SU-DHL-6 (cell line): ENCODE results near the gene MAML2.

Source experiments
- H2AFZ ChIP-seq: fragments of 200-600 bp; sonication (generic); 2 replicates; pipeline ENCODE4 v1.6.1; 2014; ENCODE audit warnings: low read depth, mild to moderate bottlenecking, moderate library complexity, mixed read lengths, antibody characterized with exemption, low read length; ENCODE audit not compliant: severe bottlenecking
- H3F3A ChIP-seq: fragments of 200-600 bp; shearing (Covaris generic); 2 replicates; pipeline ENCODE4 v1.6.0; 2016; ENCODE audit warnings: antibody characterized with exemption, mild to moderate bottlenecking; ENCODE audit not compliant: insufficient read depth
- H3K27ac ChIP-seq: fragments of 200-600 bp; sonication (generic); 2 replicates; pipeline ENCODE4 v1.5.1; 2016; ENCODE audit warnings: low read depth, mild to moderate bottlenecking, low read length, moderate library complexity, mixed read lengths
- H3K27me3 ChIP-seq: fragments of 200-600 bp; sonication (generic), shearing (Covaris generic); 2 replicates; pipeline ENCODE4 v1.6.0; 2014; ENCODE audit warnings: mild to moderate bottlenecking, low read length
- H3K36me3 ChIP-seq: fragments of 200-600 bp; sonication (generic); 2 replicates; pipeline ENCODE4 v1.6.1; 2014; ENCODE audit warnings: mild to moderate bottlenecking, low read length, mixed read lengths
- H3K4me2 ChIP-seq: fragments of 300-600, 200-600 bp; shearing (Covaris generic), sonication (generic); 2 replicates; pipeline ENCODE4 v1.6.0; 2014; ENCODE audit warnings: low read length, low read depth, mild to moderate bottlenecking; ENCODE audit not compliant: poor library complexity, severe bottlenecking
- H3K4me3 ChIP-seq: fragments of 200-600 bp; sonication (generic); 2 replicates; pipeline ENCODE4 v1.5.1; 2014; ENCODE audit warnings: antibody characterized with exemption, low read length, mild to moderate bottlenecking, mixed read lengths; ENCODE audit not compliant: insufficient read depth, poor library complexity, severe bottlenecking
- H3K79me2 ChIP-seq: fragments of 200-600 bp; sonication (generic); 2 replicates; pipeline ENCODE4 v1.6.1; 2014; ENCODE audit warnings: mild to moderate bottlenecking, low read length, moderate library complexity; ENCODE audit not compliant: insufficient read depth
- H3K9ac ChIP-seq: fragments of 200-600 bp; sonication (generic); 2 replicates; pipeline ENCODE4 v1.7.0; 2014; ENCODE audit warnings: mild to moderate bottlenecking, low read length
- H3K9me2 ChIP-seq: fragments of 200-600 bp; sonication (generic); replicated peaks from 2 replicates; pipeline ENCODE4 v1.6.1; 2014; ENCODE audit warnings: low read length; ENCODE audit not compliant: insufficient read depth
- H3K9me3 ChIP-seq: fragments of 200-600 bp; sonication (generic); 2 replicates; pipeline ENCODE4 v1.6.1; 2014; ENCODE audit warnings: low read length, mixed read lengths; ENCODE audit not compliant: insufficient read depth
- H4K20me1 ChIP-seq: fragments of 200-600 bp; sonication (generic); 2 replicates; pipeline ENCODE4 v1.6.1; 2014; ENCODE audit warnings: low read depth, mild to moderate bottlenecking, antibody characterized with exemption, low read length, moderate library complexity, mixed read lengths
- EZH2phosphoT487 ChIP-seq: fragments of 200-600 bp; sonication (generic), shearing (Covaris generic); conservative IDR thresholded peaks from 2 replicates; pipeline ENCODE4 v1.6.1; 2018; ENCODE audit warnings: mild to moderate bottlenecking, antibody characterized with exemption, low read length, moderate library complexity, mixed read lengths
- TF ChIP-seq, protein P1 (sequence below): fragments of 200-600 bp; sonication (generic); IDR thresholded peaks from one replicate; pipeline ENCODE4 v1.5.1; 2017; ENCODE audit warnings: antibody characterized with exemption, mild to moderate bottlenecking, low read length, moderate library complexity; ENCODE audit not compliant: insufficient read depth, poor library complexity, severe bottlenecking

Gene MAML2

DNA sequence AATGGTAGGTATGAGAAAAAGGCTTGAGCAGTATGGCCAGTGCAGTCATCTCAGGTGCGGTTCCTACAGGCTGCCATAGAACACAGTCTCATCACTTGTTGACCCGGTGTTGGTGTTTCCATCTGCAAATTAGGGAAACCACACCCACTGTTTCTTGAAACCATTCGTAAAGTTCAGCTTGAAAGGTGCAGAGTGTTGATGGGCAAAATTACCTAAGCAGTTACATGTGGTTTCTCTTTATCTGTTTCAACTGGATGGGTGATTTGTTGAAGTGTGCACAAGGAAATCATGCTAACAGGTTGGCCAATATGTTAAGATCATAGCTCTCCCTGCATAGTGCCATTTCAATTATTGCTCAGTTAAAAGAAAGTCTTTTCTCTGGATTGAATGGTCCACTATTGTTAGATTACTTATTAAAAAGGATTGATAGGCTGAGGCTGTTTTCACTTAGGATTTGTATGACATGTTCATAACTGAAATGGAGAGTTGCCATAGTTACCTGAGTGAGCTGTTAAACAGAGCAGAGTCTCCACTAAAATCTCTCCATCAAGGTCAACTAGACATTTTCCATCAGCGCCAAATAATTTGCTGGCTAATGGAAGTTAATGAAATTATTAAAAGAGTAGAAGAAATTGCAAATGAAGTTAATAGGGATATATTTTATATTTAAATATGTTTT lies 215.9 kb downstream of the MAML2 start:
- Histone ChIP-seq H3K9me3 (no peaks in the 10 kb centered on the region), H3K36me3 (no peaks in the 10 kb centered on the region), H2AFZ (no peak overlapping the region), H3K27ac (no peak overlapping the region), H3K9ac (no peak overlapping the region), H3K4me2 (no peak overlapping the region), H3K9me2 (no peaks in the 10 kb centered on the region), H4K20me1 (no peaks in the 10 kb centered on the region), H3K79me2 (no peaks in the 10 kb centered on the region), H3K27me3 (no peaks in the 10 kb centered on the region), H3F3A (no peaks in the 10 kb centered on the region), H3K4me3 (no peak overlapping the region)
- TF ChIP-seq, protein P1, sequence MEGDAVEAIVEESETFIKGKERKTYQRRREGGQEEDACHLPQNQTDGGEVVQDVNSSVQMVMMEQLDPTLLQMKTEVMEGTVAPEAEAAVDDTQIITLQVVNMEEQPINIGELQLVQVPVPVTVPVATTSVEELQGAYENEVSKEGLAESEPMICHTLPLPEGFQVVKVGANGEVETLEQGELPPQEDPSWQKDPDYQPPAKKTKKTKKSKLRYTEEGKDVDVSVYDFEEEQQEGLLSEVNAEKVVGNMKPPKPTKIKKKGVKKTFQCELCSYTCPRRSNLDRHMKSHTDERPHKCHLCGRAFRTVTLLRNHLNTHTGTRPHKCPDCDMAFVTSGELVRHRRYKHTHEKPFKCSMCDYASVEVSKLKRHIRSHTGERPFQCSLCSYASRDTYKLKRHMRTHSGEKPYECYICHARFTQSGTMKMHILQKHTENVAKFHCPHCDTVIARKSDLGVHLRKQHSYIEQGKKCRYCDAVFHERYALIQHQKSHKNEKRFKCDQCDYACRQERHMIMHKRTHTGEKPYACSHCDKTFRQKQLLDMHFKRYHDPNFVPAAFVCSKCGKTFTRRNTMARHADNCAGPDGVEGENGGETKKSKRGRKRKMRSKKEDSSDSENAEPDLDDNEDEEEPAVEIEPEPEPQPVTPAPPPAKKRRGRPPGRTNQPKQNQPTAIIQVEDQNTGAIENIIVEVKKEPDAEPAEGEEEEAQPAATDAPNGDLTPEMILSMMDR: no peak
- TF ChIP-seq EZH2phosphoT487: no peak

DNA sequence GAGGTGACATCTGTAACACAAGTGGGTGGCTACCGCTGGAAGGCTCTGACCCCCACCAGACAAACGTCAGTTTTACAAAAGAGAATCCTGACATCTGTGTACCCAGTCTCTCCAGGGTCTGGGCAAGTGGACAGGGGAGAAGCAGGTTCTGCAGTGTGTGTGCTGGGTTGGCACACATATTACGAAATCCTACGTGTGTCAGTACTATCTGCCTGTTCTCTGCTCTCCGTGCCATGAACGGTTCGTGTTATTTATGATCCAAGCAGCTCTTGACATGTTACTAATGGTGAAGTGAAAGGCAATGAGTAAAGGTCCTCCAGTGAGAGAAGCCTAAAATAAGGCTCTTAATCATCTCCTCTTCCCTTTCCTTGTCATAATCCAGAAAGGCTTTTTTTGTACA lies 217.6 kb downstream of the MAML2 start:
- Histone ChIP-seq H3F3A (no peaks in the 10 kb centered on the region), H3K4me2 (no peak overlapping the region), H2AFZ (no peak overlapping the region), H3K79me2 (no peaks in the 10 kb centered on the region), H4K20me1 (no peaks in the 10 kb centered on the region), H3K9ac (no peak overlapping the region), H3K9me2 (no peaks in the 10 kb centered on the region), H3K9me3 (no peaks in the 10 kb centered on the region), H3K27ac (no peak overlapping the region), H3K27me3 (no peaks in the 10 kb centered on the region), H3K36me3 (no peaks in the 10 kb centered on the region), H3K4me3 (no peak overlapping the region)
- TF ChIP-seq, protein P1: no peak
- TF ChIP-seq EZH2phosphoT487: no peak

DNA sequence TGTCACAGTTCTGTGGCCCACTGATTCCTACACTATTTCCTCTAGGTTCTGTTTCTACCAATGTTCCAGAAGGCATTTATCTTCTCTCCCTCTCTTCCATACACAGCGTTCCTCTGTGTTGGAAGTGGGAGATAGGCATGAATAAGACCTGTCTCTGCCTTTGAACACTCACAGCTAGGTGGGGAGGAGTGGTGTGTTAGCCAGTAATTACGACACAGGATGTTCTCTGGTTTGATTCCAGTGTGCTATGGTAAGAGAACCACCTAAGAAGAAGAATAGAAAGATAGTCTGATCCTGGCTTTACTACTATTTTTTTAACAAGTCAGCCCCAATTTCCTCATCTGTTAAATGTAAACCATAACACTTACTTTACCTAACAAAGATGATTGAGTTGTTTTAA lies 218.8 kb downstream of the MAML2 start:
- no peaks in the 10 kb centered on the region for H3K79me2 ChIP-seq
- TF ChIP-seq, protein P1: no peak
- TF ChIP-seq EZH2phosphoT487: no peak
- H3K36me3 ChIP-seq: no peaks in the 10 kb centered on the region
- H3F3A ChIP-seq: no peaks in the 10 kb centered on the region
- no peaks in the 10 kb centered on the region for H4K20me1 ChIP-seq
- H3K27me3 ChIP-seq: no peaks in the 10 kb centered on the region
- no peak overlapping the region for H3K9ac ChIP-seq
- H3K9me2 ChIP-seq: no peaks in the 10 kb centered on the region
- H3K27ac ChIP-seq: no peak overlapping the region
- H3K9me3 ChIP-seq: no peaks in the 10 kb centered on the region
- no peak overlapping the region for H3K4me3 ChIP-seq
- H2AFZ ChIP-seq: no peak overlapping the region
- H3K4me2 ChIP-seq: no peak overlapping the region
